Lower leg skin (tissue), 3 donors: ENCODE data around the gene UCP3.

Experiments
- CTCF ChIP-seq, 3 donors: fragments of 450-650 bp; IDR thresholded peaks; one replicate each; pipeline ENCODE4 v1.5.1; 2016; ENCODE audit warnings: antibody characterized with exemption in 3 of 3, mild to moderate bottlenecking in 3 of 3, moderate library complexity in 2 of 3
- POLR2A ChIP-seq, 2 donors: fragments of 450-650 bp; IDR thresholded peaks; one replicate each; pipeline ENCODE4 v1.6.1; 2016 to 2017; ENCODE audit warnings: antibody characterized with exemption in 2 of 2, mild to moderate bottlenecking in 1 of 2, moderate library complexity in 1 of 2

- TF ChIP-seq CTCF (IDR thresholded peaks at IDR 0.05) (no peak), POLR2A (IDR thresholded peaks at IDR 0.05) (no peak)
These were observed 10.3 kb upstream of the UCP3 start for GRCh38 chr11:74019104-74019738.
